HG03039 (cell line): ENCODE results near the gene XPA.

Experiments
- ATAC-seq: cut with Tn5 transposase; IDR thresholded peaks from one replicate; pipeline ENCODE4 v1.9.1; 2021; ENCODE audit warnings: mild to moderate bottlenecking, moderate library complexity; ENCODE audit not compliant: unreplicated experiment

The XPA gene

DNA sequence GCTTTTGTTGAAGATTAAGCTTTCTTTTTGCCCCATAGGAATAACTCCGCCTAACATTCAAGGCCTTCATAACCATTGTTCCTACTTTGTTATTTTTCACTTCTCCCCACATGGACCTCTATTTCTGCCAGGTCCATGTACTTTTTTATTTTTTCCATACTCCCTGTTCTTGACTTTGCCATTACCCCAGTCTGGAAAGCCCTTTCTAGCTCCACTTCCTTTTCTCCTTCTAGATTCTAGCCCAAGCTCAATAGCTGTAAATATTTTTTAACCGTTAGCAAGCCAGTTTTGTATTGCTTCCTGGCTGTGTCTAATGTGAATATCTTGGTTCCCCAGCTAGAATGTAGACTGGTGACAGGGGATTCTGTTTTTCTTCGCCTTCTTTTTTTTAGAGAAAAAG, 37.4 kb downstream of the XPA start:
- ATAC-seq = no peak

DNA sequence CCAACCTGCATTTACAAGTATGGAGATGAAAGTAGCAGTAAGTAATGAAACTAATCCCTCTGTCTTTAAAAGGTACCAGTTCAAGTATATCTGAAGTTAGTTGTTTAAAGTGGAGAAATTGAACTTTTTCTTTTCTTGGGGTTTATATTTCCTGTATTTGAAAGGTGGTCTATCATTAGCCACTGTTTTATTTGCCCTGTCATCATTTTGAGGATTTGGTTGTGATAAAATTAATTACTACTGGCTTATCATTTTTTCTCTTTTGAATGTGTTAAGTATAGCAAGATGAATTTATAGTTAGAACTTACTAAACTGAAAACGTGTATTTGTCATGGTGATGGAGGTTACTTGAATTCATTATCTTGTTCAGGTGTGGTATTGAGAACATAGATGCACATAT, 38.4 kb downstream of the XPA start:
- no peak for ATAC-seq

DNA sequence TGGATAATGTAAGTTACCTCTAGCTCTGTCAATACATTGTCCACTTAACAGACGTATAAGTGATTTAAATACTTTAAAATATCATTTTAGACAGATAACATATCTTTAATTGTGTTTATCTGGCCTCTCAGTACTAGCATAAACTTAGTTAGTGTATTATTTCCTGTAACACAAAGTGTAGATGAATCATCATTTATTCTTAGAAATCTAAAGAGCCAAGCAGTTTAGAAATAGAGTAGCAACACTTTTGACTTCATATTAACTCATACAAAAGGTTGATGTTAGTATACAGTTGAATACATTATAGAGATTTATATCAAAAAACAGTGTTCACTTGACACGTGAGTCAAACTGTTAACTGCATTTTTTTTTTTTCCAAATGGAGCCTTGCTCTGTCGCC, 45.5 kb downstream of the XPA start:
- ATAC-seq = no peak

DNA sequence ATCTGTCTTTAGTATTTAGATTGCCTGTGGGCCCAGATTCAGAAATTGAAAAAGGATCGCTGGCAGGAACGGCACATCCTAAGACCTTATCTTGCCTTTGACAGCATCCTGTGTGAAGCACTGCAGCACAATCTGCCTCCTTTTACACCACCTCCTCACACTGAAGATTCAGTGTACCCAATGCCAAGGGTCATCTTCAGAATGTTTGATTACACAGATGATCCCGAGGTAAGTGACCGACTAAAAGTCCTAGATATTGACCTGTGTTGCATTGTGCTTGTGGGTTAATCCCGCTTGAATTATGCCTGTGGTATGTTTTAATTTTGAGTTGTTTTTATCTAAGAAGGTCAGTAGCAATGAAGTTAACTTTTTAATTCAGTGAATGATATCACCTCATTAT, 49.1 kb downstream of the XPA start:
- no peak for ATAC-seq

GRCh38 chr9:97645720-97646119, 51.4 kb downstream of the XPA start:
- ATAC-seq = no peak

DNA sequence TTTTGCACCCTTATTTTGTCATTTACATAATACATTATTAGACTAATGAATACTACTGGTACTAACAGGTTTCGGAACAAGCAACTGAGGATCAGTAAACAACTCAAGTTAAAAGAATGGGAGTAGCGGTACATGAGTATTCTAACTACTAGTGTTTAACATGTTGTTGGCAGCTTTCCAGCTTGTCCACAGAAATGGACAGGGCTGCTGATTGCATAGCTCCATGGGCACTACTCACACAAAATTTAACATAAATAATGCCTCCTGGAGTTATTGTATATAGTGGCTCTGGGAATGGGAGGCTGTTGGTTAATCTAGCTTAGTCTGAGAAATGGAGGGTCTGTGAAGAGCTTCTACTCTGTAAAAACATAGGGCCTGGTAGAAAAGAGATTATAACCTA, 56.8 kb downstream of the XPA start:
- ATAC-seq = no peak

GRCh38 chr9:97638666-97639065, 58.5 kb downstream of the XPA start:
- ATAC-seq = no peak

GRCh38 chr9:97636903-97637302, 60.2 kb downstream of the XPA start:
- ATAC-seq = no peak

DNA sequence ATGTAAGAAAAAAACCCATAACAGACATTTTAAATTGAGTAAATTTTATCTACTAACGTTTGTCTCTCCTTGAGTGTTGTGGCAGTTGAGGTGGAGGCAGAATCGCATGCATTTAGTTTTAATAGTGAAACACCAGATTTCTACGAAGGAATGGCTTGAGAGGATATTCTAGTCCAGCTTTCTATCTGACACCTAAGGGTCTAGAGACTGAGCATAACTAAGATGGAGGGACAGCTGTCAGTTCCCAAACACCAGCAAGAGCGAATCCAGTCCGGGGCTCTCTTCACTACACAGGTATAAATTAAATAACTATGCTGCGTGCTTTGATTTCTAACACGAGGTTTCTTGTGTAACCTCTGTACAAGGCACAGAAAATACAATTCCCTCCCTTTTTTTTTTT, 62.1 kb downstream of the XPA start:
- ATAC-seq = no peak

DNA sequence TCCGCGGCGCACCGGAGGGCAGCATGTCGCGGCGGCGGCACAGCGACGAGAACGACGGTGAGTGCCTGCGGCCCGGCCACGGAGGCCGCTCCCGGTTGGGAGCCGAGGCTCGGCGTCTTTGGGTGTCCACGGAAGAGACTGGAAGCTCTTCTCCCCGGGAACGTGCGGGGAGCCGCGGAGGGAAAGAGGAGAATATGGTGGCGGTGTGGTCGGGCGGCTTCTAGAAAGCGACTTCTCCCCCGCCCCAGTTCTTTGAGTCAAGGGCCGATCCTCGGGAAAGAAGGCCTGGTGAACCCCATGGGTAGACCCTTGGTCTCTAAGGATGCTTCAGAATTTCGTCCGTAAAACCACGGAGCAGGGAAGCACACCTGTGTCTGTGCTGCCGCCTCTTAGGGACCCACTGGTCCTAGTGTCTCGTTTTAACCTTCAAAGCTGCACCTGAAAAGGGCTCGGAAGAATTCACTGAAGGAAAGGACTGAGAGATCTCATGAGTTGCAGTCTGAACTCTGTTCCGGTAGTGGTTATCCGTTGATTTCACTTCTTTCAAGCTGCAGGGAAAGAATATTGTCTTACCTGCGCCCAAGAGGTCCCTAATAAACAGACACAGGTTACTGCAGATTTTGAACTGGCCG, 63.2 kb downstream of the XPA start:
- ATAC-seq = no peak

DNA sequence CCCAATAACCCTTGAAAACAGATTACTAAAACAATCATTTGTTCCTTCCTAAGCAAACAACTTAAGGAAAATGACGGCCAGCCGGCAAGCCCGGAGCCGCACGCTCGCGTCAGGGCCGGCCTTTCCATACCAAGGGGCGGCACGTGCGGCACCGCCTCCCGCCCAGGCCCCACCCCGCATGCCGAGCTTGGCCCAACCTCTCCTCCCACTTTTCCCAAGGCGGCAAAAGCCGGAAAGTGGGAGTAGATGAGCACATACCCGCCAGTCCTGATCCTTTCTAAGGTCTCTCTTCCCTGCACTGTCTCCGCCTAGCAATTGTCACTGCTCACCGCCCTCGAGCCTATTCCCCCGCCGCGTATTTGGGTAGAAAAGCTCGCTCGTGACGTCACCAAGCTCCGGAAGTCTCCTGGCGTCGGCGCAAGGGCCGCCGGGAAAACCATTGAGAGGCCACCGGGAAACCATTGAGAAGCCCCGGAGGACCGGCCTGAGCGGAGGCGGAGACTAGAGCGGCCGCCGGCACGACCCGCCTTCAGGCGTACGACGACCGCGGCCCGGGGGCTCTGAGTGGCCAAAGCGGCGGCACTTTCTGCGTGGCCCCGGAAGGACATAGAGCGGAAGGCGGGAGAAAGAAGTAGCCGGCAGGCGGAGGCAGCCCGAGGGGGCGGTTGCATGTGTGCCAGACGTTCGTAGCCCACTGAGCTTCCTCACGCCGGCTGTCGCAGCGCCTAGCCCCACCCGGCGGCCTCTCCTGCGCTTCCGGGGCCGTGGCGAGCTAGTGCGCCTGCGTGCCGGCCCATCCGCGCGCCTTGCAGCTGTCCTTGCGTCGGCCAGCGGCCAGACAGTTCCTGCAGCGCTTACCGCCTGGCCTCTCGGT, 63.9 kb downstream of the XPA start, which contains the start of the genes NCBP1 and TSTD2:
Gene NCBP1, plus strand, starts transcription at position 837 of the 874 bp plus-strand sequence. CDS start 61 bp downstream, outside the sequence.
Gene TSTD2, minus strand, starts transcription at position 384 of the 874 bp plus-strand sequence. CDS start 5,806 bp downstream, outside the sequence.
- ATAC-seq = peak; percentile 85

DNA sequence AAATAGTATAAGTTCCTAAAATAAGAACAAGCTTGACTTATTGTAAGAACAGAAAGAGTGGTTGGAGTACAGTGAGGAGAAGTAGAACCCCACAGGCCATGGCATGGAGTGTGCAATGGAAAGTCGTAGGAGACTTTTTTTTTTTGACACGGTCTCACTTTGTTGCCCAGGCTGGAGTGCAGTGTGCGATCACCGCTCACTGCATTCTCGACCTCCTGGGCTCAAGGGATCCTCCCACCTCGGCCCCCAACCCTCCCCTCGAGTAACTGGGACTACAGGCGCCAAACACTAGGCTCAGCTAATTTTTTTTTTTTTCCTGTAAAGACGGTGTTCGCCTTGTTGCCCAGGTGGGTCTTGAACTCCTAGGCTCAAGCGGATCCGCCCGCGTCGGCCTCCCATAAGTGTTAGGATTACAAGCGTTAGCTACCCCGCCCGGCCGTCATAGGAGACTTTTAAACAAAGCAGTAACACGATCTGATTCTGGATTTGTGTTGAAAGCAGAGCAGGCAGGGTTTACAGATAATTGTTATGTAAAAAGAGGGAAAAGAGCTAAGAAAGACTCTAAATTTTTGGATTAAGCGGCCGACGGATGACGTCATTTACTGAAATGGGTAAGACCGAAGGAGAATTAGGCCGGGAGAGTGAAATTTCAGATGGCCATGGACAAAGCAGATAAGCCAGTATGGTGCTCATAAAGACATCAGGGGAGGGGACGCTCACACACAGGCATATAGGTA, 64.7 kb downstream of the XPA start:
- ATAC-seq = peak; percentile 3

DNA sequence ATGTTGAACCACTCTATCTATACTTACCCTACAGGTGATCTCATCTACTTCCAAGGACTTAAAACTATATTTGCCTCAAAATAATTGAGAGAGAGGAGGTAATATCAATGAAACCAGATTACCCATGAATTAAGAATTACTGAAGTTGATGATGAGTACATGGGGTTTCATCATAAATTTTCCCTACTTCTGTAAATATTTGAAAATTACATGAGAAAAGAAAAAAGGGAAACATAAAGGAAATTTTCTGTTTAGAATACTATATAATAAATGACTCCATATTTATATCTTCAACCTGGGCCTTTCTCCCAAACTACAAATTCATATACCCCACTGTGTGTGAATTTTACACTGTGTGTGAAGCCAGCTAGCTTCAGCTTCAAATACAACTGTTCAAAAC, 66.5 kb downstream of the XPA start:
- ATAC-seq = no peak

DNA sequence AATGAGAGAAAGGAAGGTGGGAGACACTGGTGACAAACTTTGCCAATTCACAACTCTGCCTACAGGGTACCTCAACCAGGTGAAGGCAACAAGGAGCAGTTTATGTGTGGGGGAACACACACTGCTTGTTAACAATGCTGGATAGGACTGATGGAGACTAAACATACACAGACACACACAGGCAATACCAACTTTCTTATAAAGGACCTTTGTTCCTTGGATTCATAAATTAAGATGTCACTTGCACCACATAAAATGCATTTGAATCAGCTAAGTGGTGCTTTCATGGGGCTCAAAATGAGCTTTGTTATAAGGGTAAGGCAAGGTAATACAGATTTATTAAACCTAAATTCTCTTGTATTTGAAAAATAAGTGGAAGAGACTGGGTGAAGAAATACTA, 68.0 kb downstream of the XPA start:
- no peak for ATAC-seq

GRCh38 chr9:97628668-97629067, 68.5 kb downstream of the XPA start:
- no peak for ATAC-seq

DNA sequence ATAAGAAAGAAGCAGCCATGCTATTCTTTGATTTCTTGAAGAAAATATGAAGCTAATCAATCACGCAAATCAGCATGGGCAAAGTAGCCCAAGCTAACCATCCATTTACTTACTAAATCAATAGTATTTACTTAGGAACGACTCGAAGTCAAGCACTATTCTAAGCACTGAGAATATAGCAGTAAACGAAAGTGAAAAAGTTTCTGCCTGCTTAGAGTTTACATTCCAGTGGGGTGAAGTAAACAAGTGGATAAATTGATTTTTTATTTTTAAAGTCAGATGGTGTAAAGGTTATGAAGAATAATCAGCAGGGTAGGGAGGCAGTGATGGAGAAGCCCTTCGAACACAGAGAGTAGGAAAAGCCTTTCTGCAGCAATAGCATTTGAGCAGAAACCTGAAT, 69.5 kb downstream of the XPA start:
- no peak for ATAC-seq

- ATAC-seq = no peak
These were observed 71.5 kb downstream of the XPA start for GRCh38 chr9:97625620-97626019.
